Liver (tissue), 9 donors: ENCODE data around the gene CCBE1. TPM values are rescaled to one million over a fixed set of nuclear protein-coding genes. Genes with fewer than 3 reads are reported as not detected.

ENCODE experiments used
- DNase-seq: peaks from one replicate; pipeline ENCODE4 v3.0.0-alpha.2; 2017; ENCODE audit warnings: low spot score
- H3K27ac ChIP-seq, 2 donors: one replicate each; pipeline ENCODE4 v1.7.0; 2013; ENCODE audit warnings: inconsistent platforms in 2 of 2, low read length in 2 of 2, control low read depth in 1 of 2, low read depth in 1 of 2, mild to moderate bottlenecking in 1 of 2
- H3K27me3 ChIP-seq, 4 donors: one replicate each; pipeline versions ENCODE4 v1.6.1 to v1.7.0; 2013; ENCODE audit warnings: low read length in 3 of 4, inconsistent platforms in 1 of 4, mild to moderate bottlenecking in 1 of 4, moderate library complexity in 1 of 4; ENCODE audit not compliant: control insufficient read depth in 4 of 4, insufficient read depth in 4 of 4
- H3K36me3 ChIP-seq, 4 donors: one replicate each; pipeline versions ENCODE4 v1.6.1 to v1.7.0; 2013; ENCODE audit warnings: low read length in 3 of 4, mild to moderate bottlenecking in 3 of 4, low read depth in 1 of 4, moderate library complexity in 1 of 4; ENCODE audit not compliant: control insufficient read depth in 4 of 4, insufficient read depth in 3 of 4
- H3K4me1 ChIP-seq, 4 donors: one replicate each; pipeline versions ENCODE4 v1.6.1 to v1.7.0; 2013; ENCODE audit warnings: low read length in 3 of 4, mild to moderate bottlenecking in 3 of 4, moderate library complexity in 1 of 4; ENCODE audit not compliant: control insufficient read depth in 4 of 4, insufficient read depth in 4 of 4
- H3K4me3 ChIP-seq, 3 donors: one replicate each; pipeline versions ENCODE4 v1.6.1 to v1.7.0; 2013; ENCODE audit warnings: low read length in 3 of 3, control low read depth in 1 of 3, low read depth in 1 of 3, mild to moderate bottlenecking in 1 of 3
- H3K9ac ChIP-seq, 2 donors: one replicate each; pipeline ENCODE4 v1.7.0; 2013; ENCODE audit warnings: low read length in 2 of 2, mild to moderate bottlenecking in 2 of 2, moderate library complexity in 2 of 2, control low read depth in 1 of 2, low read depth in 1 of 2
- H3K9me3 ChIP-seq, 4 donors: one replicate each; pipeline versions ENCODE4 v1.6.1 to v1.7.0; 2013; ENCODE audit warnings: low read length in 3 of 4; ENCODE audit not compliant: control insufficient read depth in 4 of 4
- EGR1 ChIP-seq, 2 donors: IDR thresholded peaks; 2 replicates each; pipeline ENCODE4 v1.6.1; 2016 to 2018; ENCODE audit warnings: antibody characterized with exemption in 2 of 2, low read depth in 2 of 2
- FOXA2 ChIP-seq: IDR thresholded peaks from 2 replicates; pipeline ENCODE4 v1.6.1; 2016; ENCODE audit warnings: antibody characterized with exemption
- GABPA ChIP-seq, 2 donors: IDR thresholded peaks in 1 of 2; conservative IDR thresholded peaks in 1 of 2; 2 replicates each; pipeline ENCODE4 v1.6.1; 2016; ENCODE audit warnings: antibody characterized with exemption in 2 of 2, mild to moderate bottlenecking in 1 of 2, moderate library complexity in 1 of 2
- HNF4A ChIP-seq, 2 donors: conservative IDR thresholded peaks; 2 replicates each; pipeline ENCODE4 v1.6.1; 2016; ENCODE audit warnings: antibody characterized with exemption in 2 of 2, mild to moderate bottlenecking in 2 of 2
- HNF4G ChIP-seq: IDR thresholded peaks from 2 replicates; pipeline ENCODE4 v1.6.1; 2016; ENCODE audit warnings: antibody characterized with exemption
- JUND ChIP-seq, 2 donors: IDR thresholded peaks; 2 replicates each; pipeline ENCODE4 v1.6.1; 2016; ENCODE audit warnings: antibody characterized with exemption in 2 of 2
- RAD21 ChIP-seq, 2 donors: IDR thresholded peaks; 2 replicates each; pipeline ENCODE4 v1.6.1; 2016; ENCODE audit warnings: antibody characterized with exemption in 2 of 2, mild to moderate bottlenecking in 2 of 2
- REST ChIP-seq: IDR thresholded peaks from 2 replicates; pipeline ENCODE4 v1.6.1; 2016; ENCODE audit warnings: antibody characterized with exemption, mild to moderate bottlenecking
- SP1 ChIP-seq: IDR thresholded peaks from 2 replicates; pipeline ENCODE4 v1.6.1; 2018; ENCODE audit warnings: antibody characterized with exemption, mild to moderate bottlenecking
- YY1 ChIP-seq: IDR thresholded peaks from 2 replicates; pipeline ENCODE4 v1.6.1; 2016; ENCODE audit warnings: antibody characterized with exemption, mild to moderate bottlenecking
- WGBS: extraction: QIAGEN DNeasy Blood & Tissue Kit; methylation state at CpG from one replicate; pipeline ENCODE4 v1.1.7; 2013; 5-methylcytosine and 5-hydroxymethylcytosine counted together
- polyA plus RNA-seq, 2 donors: library from polyadenylated mRNA; stranded (reverse) in 1 of 2; unstranded in 1 of 2; fragments of 200-250 nt in 1 of 2; fragments of >200 nt in 1 of 2; fragmentation: Nextera tagmentation in 1 of 2; extraction: Ambion mirVana in 1 of 2; gene quantifications; one replicate each; pipeline versions ENCODE4 v1.2.1 to v1.2.3, GENCODE V29; 2013 to 2015
- total RNA-seq, 2 donors: library from RNA; depleted of rRNA; stranded (reverse); fragments of >200 nt; gene quantifications; one replicate each; pipeline ENCODE4 v1.2.3, GENCODE V29; 2014
- TF ChIP-seq, protein P1 (sequence below): fragments of 150-350 bp; IDR thresholded peaks from 2 replicates; pipeline ENCODE4 v1.5.1; 2017; ENCODE audit warnings: improper control_type of control experiment, low read depth, low read length; ENCODE audit not compliant: missing input control
- TF ChIP-seq, protein P2 (sequence below): IDR thresholded peaks from 2 replicates; pipeline ENCODE4 v1.6.1; 2016; ENCODE audit warnings: antibody characterized with exemption
- donor health status: healthy.
- donor health status: healthy.
- donor health status: healthy.
- donor health status: healthy.
- donor health status: healthy.

The CCBE1 gene
- total and polyA plus RNA-seq, 4 donors, result 1.8 to 2.6 (median 2.2) TPM

DNA sequence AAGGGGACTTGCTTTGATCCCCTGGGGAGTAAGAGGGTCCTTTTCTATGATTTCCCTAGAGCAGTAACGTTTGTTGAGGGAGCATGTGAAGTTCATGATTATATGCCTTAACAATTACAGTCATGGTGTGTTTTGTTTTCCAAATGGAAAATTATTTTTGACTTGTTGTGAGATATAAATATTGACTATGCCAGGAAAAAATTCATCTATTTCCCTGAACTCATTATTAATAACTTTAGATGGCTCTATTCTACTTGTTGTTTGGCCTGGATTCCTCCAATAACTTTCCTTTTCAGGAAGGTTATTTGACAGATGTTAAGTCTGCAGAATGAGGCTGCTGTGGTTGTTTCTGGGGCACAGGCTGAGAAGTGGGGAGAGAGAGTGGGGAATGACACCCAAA, 266.1 kb downstream of the CCBE1 start:
- Histone ChIP-seq H3K27me3 (peaks cover 0 to 4% (median 0%) of the 10 kb centered on the region in 4 donors), H3K9me3 (no peaks in the 10 kb centered on the region), H3K4me3 (no peak overlapping the region), H3K36me3 (no peaks in the 10 kb centered on the region), H3K27ac (no peak overlapping the region), H3K4me1 (no peaks in the 10 kb centered on the region), H3K9ac (no peak overlapping the region)
- no peak for DNase-seq
- TF ChIP-seq JUND (IDR thresholded peaks at IDR 0.05) (no peak), RAD21 (IDR thresholded peaks at IDR 0.05) (no peak), FOXA2 (no peak), REST (no peak), HNF4A (conservative IDR thresholded peaks at IDR 0.05) (no peak), YY1 (no peak), EGR1 (IDR thresholded peaks at IDR 0.05; ENCODE audit: low read depth in 2 of 2) (no peak), HNF4G (no peak), SP1 (no peak)
- TF ChIP-seq, protein P1, sequence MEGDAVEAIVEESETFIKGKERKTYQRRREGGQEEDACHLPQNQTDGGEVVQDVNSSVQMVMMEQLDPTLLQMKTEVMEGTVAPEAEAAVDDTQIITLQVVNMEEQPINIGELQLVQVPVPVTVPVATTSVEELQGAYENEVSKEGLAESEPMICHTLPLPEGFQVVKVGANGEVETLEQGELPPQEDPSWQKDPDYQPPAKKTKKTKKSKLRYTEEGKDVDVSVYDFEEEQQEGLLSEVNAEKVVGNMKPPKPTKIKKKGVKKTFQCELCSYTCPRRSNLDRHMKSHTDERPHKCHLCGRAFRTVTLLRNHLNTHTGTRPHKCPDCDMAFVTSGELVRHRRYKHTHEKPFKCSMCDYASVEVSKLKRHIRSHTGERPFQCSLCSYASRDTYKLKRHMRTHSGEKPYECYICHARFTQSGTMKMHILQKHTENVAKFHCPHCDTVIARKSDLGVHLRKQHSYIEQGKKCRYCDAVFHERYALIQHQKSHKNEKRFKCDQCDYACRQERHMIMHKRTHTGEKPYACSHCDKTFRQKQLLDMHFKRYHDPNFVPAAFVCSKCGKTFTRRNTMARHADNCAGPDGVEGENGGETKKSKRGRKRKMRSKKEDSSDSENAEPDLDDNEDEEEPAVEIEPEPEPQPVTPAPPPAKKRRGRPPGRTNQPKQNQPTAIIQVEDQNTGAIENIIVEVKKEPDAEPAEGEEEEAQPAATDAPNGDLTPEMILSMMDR, result no peak
- TF ChIP-seq, protein P2, sequence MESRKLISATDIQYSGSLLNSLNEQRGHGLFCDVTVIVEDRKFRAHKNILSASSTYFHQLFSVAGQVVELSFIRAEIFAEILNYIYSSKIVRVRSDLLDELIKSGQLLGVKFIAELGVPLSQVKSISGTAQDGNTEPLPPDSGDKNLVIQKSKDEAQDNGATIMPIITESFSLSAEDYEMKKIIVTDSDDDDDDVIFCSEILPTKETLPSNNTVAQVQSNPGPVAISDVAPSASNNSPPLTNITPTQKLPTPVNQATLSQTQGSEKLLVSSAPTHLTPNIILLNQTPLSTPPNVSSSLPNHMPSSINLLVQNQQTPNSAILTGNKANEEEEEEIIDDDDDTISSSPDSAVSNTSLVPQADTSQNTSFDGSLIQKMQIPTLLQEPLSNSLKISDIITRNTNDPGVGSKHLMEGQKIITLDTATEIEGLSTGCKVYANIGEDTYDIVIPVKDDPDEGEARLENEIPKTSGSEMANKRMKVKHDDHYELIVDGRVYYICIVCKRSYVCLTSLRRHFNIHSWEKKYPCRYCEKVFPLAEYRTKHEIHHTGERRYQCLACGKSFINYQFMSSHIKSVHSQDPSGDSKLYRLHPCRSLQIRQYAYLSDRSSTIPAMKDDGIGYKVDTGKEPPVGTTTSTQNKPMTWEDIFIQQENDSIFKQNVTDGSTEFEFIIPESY, result no peak
- WGBS, result 68% methylated on average over 1 of the region's 1 CpG

- Histone ChIP-seq H3K4me1 (no peaks in the 10 kb centered on the region), H3K9ac (no peak overlapping the region), H3K4me3 (no peak overlapping the region), H3K27ac (no peak overlapping the region), H3K36me3 (no peaks in the 10 kb centered on the region), H3K9me3 (no peaks in the 10 kb centered on the region), H3K27me3 (peaks cover 0 to 4% (median 0%) of the 10 kb centered on the region in 4 donors)
- TF ChIP-seq GABPA (IDR thresholded peaks at IDR 0.05 in 1 of 2, conservative IDR thresholded peaks at IDR 0.05 in 1 of 2), result no peak
- TF ChIP-seq YY1, result no peak
- WGBS, result 86% methylated on average over 7 of the region's 7 CpGs
- no peak for DNase-seq
These were observed 267.6 kb downstream of the CCBE1 start for GRCh38 chr18:59429608-59430007.
